Liver (tissue), 3 donors: ENCODE data around the gene MPZ.

Source experiments
- CTCF ChIP-seq: fragments of 150-350 bp; IDR thresholded peaks from 2 replicates; pipeline ENCODE4 v1.5.1; 2017; ENCODE audit warnings: improper control_type of control experiment, low read depth, low read length; ENCODE audit not compliant: missing input control
- EGR1 ChIP-seq, 2 donors: IDR thresholded peaks; 2 replicates each; pipeline ENCODE4 v1.6.1; 2016 to 2018; ENCODE audit warnings: antibody characterized with exemption in 2 of 2, low read depth in 2 of 2
- FOXA2 ChIP-seq: IDR thresholded peaks from 2 replicates; pipeline ENCODE4 v1.6.1; 2016; ENCODE audit warnings: antibody characterized with exemption
- JUND ChIP-seq, 2 donors: IDR thresholded peaks; 2 replicates each; pipeline ENCODE4 v1.6.1; 2016; ENCODE audit warnings: antibody characterized with exemption in 2 of 2
- MAX ChIP-seq: IDR thresholded peaks from 2 replicates; pipeline ENCODE4 v1.6.1; 2016; ENCODE audit warnings: antibody characterized with exemption
- REST ChIP-seq: IDR thresholded peaks from 2 replicates; pipeline ENCODE4 v1.6.1; 2016; ENCODE audit warnings: antibody characterized with exemption, mild to moderate bottlenecking
- RXRA ChIP-seq, 2 donors: IDR thresholded peaks; 2 replicates each; pipeline ENCODE4 v1.6.1; 2017 to 2018; ENCODE audit warnings: antibody characterized with exemption in 2 of 2, mild to moderate bottlenecking in 1 of 2
- SP1 ChIP-seq: IDR thresholded peaks from 2 replicates; pipeline ENCODE4 v1.6.1; 2018; ENCODE audit warnings: antibody characterized with exemption, mild to moderate bottlenecking
- YY1 ChIP-seq: IDR thresholded peaks from 2 replicates; pipeline ENCODE4 v1.6.1; 2016; ENCODE audit warnings: antibody characterized with exemption, mild to moderate bottlenecking
- donor health status: healthy.
- donor health status: healthy.

- TF ChIP-seq FOXA2 (no peak), YY1 (no peak), RXRA (IDR thresholded peaks at IDR 0.05) (no peak), CTCF (no peak), MAX (no peak), JUND (IDR thresholded peaks at IDR 0.05) (no peak), EGR1 (IDR thresholded peaks at IDR 0.05; ENCODE audit: low read depth in 2 of 2) (no peak), REST (peak; percentile 14), SP1 (peak; percentile 53)
Observed at GRCh38 chr1:161258439-161259344, 51.1 kb downstream of the MPZ start, which contains the start of gene PCP4L1.
